NB4 (cell line): ENCODE data around the gene CCDC138.

Experiments used
- MYC ChIP-seq: IDR thresholded peaks from 2 replicates; pipeline ENCODE4 v1.6.1; 2011; ENCODE audit warnings: low read depth, low read length
- POLR2A ChIP-seq: IDR thresholded peaks from 2 replicates; pipeline ENCODE4 v1.6.1; 2011; ENCODE audit warnings: mild to moderate bottlenecking; ENCODE audit not compliant: insufficient read length; ENCODE audit errors: extremely low read depth
- TF ChIP-seq, protein P1 (sequence below): IDR thresholded peaks from one replicate; pipeline ENCODE4 v1.5.1; 2012; ENCODE audit warnings: low read depth, low read length
- TF ChIP-seq, protein P2 (sequence below): IDR thresholded peaks from 2 replicates; pipeline ENCODE4 v1.6.1; 2011; ENCODE audit warnings: low read depth, low read length

DNA sequence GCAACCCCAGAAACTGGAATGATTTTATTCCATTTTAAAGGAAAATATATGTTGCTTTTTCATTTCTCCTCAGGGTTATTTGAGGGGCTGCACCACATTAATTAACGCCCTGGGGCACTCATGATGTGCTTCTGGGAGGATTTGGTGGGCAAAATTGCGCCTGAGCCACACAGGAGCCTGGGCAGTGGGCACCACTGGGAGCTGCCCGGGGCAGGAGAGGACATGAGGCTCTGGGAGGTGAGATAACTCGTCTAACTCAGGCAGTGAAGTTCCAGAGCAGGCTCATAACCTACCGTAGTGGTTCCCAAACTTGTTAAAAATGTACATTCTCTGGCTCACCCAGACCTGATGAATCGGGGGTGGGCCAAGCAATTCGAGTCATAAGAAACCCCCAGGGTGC, 134.1 kb downstream of the CCDC138 start:
- TF ChIP-seq, protein P1, sequence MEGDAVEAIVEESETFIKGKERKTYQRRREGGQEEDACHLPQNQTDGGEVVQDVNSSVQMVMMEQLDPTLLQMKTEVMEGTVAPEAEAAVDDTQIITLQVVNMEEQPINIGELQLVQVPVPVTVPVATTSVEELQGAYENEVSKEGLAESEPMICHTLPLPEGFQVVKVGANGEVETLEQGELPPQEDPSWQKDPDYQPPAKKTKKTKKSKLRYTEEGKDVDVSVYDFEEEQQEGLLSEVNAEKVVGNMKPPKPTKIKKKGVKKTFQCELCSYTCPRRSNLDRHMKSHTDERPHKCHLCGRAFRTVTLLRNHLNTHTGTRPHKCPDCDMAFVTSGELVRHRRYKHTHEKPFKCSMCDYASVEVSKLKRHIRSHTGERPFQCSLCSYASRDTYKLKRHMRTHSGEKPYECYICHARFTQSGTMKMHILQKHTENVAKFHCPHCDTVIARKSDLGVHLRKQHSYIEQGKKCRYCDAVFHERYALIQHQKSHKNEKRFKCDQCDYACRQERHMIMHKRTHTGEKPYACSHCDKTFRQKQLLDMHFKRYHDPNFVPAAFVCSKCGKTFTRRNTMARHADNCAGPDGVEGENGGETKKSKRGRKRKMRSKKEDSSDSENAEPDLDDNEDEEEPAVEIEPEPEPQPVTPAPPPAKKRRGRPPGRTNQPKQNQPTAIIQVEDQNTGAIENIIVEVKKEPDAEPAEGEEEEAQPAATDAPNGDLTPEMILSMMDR: no peak
- TF ChIP-seq MYC (no peak), POLR2A (no peak)
- TF ChIP-seq, protein P2, sequence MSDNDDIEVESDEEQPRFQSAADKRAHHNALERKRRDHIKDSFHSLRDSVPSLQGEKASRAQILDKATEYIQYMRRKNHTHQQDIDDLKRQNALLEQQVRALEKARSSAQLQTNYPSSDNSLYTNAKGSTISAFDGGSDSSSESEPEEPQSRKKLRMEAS: no peak
